ENCODE results near the gene AP1M2.
"Not testable (repeated sequence)": the region's sequence is repeated elsewhere in the genome, so short reads cannot be mapped to it uniquely, and the experiment has no call there.

Gene AP1M2

DNA sequence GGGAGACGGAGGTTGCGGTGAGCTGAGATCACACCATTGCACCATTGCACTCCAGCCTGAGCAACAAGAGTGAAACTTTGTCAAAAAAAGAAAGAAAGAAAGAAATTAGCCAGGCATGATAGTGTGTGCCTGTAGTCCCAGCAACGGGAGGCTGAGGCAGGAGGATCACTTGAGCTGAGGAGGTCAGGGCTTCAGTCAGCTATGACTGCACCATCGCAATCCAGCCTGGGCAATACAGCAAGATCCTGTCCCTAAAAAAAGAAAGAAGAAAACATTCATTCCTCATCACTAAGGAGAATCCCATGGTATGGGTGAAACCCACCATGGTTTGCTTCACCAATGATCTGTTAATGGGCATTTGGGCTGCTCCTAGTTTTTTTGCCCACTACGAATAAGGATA lies 13.0 kb upstream of the AP1M2 start:
- DNase-seq: no peak

DNA sequence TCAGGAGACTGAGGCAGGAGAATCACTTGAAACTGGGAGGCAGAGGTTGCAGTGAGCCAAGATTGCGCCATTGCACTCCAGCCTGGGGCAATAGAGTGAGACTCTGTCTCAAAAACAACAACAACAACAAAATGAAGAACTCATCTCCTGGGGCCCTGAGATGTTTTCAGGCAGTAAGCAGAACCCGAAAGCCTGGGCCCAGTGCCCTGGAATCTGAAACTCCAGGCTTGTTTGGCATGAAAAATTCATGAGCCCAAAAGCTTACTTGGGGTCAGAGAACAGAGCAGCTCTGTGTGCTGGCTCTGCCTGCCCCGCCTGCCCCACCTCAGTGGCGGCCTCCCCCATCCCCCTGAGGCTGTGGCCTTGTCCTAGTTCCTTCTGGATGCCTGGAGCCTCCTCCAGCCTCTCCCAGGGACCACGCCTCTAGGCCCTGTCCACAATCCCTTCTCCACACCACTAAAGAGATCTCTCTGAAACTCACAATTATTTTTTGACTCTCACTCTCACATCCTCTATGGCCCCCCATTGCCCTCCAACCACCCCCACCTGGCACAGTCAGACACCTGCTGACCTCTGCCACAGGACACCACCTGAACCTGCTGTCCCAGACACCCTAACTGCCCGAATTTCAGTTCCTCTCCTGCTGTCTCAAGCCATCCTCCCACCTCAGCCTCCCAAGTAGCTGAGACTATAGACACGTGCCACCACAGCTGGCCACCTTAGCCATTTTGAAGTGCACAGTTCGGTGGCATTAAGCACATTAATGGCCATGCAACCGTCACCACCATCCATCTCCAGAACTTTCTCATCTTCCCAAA lies 6.9 kb upstream of the AP1M2 start:
- DNase-seq: no peak

DNA sequence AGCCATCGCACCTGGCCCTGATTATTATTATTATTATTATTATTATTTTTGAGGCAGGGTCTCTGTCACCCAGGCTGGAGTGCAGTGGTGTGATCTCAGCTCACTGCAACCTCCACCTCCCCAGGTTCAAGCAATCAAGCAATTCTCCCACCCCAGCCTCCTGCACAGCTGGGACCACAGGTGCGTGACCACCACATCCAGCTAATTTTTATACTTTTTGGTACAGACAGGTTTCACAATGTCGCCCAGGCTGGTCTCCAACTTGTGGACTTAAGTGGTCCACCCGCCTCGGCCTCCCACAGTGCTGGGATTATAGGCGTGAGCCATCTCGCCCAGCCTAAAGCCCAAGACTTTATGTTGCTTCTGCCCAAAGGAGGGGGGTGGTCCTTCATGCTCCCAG lies 6.0 kb upstream of the AP1M2 start:
- no peak for DNase-seq

DNA sequence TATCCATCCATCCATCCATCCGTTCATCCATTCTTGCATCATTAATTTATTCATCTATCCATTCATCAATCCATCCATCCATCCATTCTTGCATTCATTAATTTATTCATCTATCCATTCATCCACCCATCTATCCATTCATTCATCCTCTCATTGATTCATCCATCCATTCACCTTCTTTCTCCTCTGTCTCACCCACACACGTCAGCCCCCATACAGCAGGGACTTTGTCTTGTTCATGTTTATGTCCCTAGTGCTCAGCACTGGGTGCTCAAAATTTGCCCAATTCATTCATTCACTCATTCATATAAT lies 683 bp upstream of the AP1M2 start:
- DNase-seq: no peak

DNA sequence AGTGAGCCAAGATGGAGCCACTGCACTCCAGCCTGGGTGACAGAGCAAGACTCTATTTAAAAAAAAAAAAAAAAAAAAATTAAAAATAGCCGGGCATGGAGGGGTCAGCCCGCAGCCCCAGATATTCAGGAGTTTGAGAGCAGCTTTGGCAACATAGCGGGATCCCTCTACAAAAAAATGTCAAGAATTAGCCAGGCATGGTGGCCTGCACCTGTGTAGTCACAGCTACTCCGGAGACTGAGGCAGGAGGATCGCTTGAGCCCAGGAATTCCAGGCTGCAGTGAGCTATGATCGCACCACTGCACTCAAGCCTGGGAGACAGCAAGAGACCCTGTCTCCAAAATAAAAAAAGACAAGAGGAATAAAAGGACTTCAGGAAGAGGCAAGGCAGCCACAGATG lies 716 bp downstream of the AP1M2 start:
- DNase-seq: no peak

DNA sequence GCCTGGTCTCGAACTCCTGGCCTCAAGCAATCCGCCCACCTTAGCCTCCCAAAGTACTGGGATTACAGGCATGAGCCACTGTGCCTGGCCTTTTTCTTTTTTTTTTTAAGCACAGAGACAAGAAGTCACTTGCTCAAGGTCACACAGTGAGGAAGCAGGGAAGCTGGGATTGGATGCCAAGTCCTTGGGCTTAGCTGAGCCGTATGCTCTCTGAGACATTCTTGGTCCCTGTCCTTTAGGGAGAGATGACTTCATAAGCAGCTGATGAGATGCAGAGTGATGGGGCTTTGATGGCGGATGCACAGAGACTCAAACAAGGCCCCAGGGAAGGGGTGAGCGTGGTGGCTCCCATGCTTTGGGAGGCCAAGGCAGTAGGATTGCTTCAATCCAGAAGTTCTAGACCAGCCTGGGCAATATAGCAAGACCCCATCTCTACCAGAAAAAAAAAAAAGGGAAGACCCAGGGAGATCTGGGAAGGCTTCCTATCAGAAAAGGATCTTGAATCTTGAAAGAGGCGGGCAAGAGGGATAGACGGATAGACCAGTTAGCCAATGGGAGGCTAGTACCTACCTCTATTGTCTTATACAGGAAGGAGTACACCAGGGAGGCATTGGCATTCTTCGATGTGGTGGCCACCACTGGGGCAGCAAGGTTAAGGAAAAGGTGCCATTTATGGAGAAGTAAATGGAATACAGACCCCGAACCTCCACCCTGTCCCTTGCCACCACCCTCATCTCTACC lies 3.9 kb downstream of the AP1M2 start:
- no peak for DNase-seq

DNA sequence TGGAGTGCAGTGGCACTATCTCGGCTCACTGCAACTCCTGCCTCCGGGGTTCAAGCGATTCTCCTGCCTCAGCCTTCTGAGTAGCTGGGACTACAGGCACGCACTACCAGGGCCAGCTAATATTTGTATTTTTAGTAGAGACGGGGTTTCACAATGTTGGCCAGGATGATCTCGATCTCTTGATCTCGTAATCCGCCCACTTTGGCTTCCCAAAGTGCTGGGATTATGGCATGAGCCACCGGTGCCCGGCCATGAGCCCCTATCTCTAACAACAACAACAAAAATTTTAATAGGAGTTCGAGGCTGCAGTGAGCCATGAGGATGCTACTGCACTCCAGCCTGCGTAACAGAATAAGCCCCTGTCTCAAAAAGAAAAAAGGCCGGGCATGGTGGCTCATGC lies 5.0 kb downstream of the AP1M2 start:
- DNase-seq: no peak

DNA sequence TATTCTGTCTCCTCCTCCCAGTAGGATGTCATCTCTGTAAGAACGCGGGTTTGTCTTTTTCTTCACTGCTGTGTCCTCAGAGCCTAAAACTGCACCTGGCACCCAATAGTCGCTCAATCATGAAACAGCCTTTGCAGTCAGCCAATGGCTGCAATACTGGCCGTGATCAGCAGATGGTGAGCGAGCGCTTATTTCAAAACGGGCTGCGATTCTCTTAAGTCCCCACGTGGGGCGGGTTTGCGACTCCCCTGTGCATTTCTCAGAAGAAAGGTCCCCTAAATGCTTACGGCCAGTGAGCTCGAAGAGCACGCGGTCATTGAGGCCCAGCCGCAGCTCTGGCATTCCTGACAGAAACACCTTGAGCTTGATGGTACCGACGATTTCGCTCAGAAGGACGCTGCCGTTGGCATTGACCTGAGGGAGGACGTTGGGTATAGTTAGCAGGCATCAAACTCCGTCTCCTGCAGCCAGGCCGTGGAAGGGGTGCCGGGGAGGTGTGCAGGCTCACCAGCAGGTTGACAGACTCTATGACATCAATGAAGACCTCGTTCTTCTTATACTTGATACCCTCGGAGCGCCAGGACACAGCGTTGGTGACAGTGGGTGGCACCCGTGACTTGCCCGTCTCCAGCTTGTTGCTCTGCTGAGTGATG lies 6.0 kb downstream of the AP1M2 start:
- peak; percentile 73 to 91 (median 76) for DNase-seq

DNA sequence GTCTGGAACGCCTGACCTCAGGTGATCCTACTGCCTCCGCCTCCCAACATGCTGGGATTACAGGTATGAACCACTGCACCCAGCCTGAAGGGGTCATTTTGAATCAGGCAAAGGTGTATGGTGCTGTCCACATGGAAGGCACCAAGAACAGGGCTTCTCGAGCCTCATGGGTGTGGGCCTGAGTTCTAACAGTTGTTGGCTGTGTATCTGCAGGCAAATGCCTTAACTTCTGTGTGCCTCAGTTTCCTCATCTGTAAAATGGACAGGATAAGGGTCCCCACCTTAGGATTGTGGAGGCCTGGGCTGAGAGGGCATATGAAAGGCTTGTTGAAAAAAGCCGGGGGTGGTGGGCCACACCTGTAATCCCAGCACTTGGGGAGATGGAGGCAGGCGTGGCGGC lies 9.2 kb downstream of the AP1M2 start:
- DNase-seq: no peak

DNA sequence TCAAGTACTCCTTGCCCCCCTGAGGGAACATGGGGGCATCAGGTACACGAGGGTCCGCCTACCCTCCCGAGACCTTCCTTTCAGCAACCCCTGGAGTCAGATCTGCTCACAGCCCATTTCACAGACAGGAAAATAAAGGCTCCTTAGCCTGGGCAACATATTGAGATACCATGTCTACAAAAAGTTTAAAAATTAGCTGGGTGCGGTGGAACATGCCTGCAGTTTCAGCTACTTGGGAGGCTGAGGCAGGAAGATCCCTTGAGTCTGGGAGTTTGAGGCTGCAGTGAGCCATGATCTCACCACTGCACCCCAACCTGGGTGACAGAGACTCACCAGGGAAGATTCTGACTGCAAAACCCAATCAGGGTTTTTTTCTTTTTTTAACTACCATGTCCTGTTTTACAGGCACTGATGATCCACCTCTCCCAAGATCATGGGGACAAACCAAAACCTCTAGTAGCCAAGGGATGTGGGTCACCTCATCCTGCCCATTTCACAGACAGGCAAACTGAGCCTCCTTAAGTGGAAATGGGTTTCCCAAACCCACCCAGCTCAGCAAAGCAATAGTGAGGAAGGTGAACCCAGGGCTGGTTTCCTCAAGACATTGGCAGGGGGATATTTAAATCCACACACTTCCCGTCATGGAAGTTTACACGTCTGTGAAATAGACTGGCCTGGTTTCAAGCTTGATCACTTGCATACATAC lies 11.9 kb downstream of the AP1M2 start:
- DNase-seq: no peak

DNA sequence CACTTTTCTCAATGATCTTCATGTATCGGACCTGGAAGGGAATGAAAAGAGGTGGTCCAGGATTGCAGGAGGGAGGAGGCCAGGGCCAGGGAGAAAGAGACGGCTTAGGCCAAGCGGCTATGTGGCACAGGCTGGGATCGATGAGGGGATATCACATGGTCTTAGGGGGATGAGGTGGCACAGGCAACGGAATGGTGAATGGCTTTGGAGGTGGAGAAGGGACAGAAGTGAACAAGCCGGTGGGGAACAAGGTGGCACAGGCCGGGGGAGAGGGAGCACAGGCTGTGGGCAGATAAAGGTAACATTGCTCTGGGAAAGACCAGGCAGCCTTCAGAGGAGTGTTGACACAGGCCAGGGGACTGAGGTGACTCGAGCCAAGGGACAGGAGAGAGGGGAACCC lies 12.7 kb downstream of the AP1M2 start:
- DNase-seq: no peak

DNA sequence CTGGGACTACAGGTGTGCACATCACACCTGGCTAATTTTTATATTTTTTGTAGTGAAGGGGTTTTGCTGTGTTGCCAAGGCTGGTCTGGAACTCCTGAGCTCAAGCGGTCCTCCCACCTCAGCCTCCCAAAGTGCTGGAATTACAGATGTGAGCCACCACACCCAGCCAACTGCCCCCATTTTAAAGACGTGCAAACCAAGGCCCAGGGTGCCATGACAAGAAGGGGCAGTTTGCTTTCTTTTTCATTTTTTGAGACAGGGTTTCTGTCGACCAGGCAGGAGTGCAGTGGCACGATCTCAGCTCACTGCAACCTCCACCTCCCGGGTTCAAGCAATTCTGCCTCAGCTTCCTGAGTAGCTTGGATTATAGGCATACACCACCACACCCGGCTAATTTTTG lies 13.3 kb downstream of the AP1M2 start:
- not testable (repeated sequence) for DNase-seq

DNA sequence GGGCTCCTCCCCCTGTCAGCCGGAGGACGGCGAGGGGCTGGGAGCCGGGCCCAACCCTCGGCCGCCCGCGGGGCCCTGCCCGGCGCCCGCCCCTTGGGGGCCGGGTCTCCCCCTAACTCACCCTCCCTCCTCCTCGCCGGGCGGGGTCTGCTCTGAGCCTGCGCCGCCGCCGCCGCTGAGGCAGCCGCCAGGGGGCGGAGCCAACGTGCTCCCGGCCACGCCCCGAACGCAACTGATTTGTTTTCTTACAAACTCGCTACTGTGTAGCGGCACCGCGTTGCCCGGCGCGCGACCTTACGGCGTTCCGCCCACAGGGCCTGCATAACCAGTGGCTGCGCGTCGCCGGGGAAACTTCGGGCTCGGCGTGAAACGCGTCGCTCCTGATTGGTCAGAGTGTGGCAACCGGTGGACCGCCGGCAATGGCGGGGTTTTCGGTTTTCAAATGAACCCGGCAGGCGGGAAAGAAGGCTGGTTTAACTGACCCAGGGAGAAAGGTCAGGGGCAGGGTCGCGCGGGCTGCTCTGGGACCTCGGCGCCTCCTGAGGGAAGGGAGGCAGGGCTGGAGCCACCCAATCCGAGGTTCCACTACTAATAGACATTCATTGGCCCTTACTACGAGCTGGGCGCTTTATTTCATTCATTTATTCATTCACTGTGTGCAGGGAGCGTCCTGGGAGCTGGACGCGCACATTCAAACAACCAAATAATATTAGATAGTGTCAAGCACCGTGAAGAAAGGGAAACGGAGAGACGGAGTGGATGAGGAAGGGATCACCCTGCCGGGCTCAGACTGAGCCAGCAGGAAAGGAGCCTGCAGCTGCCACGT lies 18.1 kb downstream of the AP1M2 start, which contains the start of gene CDKN2D:
CDKN2D (minus strand) TSS at position 154 of the 826 bp plus-strand sequence. CDS start 326 bp downstream, outside the sequence.
- DNase-seq: peak; percentile 98 to 100 (median 99)

DNA sequence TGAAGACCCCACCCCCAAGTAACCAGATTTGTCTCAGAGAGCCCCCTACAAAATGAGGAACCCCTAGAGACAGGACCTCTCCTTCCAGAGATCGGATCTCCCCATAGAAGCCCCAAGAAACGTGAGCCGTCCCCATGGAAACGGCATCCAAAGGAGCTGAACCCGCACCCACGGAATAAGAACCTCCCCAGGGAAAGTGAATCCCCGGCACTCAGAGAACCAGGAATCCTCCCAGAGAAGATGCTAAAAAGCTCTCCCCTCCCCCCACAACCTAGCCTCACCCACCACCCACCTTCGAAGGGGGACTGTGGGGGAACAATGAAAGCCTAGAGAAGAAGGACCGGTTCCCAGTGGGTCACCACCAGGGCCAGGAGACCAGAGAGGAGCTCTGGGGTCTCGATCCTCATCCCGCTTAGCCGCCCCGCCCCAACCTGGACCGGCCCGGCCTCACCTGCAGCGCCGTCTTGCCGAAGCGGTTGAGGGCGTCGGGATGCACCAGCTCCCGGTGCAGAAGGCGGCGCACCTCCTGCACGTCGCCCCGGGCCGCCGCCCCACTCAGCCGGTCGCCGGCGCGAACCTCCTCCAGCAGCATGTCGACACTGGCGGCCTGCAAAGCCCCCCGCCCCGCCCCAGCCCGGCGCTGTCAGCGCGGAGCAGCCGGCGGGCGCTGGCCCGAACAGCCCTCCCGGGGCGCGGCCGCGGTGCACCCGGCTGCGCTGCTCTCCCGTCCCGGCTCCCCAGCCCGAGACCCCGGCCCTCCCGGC lies 18.9 kb downstream of the AP1M2 start:
- DNase-seq: peak in 3 of 4 experiments; percentile 55 to 74 (median 72)

DNA sequence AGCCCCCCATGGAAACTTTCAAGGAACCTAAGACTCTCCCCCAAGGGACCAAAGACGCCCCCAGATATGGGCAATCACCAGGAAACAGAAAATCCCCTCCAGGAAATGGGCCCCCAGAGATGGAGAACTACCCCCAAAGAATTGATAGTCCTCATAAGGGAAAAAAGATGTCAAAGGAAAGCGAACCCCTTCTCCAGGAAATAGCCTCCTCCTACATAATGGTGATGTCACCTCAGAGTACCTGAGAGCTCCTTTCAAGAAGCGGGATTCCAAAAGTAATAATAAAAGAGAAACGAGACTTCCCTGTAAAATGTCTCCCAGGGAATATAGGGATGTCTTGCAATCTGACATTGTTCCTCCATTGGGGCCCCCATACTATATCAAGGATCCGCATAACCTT lies 19.5 kb downstream of the AP1M2 start:
- DNase-seq: no peak

DNA sequence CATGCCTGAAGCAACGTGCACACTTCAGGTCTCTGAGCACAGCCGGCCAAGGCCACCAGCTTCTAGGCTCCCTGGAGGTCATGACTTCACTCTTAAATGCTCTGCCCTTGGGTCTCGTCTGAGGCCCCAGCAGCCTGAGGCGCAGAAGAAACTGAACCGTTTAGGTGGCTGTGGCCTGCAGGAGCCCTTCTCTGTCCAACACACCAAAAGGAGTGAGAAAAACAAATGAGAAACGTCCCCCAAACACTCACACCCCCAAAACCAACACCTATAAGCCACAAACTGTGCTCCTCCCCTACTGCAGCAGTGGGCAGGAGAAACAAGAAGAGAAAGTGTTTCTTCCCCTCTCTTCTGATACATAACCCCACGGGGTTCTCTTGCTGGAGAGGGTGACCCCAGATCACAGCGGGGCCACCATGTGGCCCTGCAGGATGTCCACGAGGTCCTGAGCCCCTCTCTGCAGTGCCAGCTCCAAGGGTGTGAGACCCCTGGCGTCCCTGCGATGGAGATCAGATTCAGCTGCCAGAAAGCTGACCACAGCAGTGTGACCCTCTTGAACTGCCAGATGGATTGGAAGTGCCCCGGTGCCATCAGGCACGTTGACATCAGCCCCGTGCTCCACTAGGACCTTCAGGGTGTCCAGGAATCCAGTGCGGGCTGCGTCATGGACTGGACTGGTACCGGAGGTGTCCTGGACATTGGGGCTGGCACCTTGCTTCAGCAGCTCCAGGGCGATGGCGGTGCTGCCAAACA lies 20.3 kb downstream of the AP1M2 start:
- no peak for DNase-seq

DNA sequence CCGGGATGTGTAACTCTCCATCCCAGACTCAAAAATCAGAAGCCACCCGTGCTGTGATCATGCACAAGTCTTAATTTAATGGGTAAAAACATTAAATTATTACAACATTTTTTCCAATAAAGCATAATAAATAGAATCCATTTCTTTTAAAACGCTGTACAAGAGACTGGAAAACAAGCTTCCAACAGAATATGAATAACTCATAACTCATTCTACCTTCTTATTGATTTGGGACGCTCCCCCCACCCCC lies 20.8 kb downstream of the AP1M2 start:
- DNase-seq: no peak

DNA sequence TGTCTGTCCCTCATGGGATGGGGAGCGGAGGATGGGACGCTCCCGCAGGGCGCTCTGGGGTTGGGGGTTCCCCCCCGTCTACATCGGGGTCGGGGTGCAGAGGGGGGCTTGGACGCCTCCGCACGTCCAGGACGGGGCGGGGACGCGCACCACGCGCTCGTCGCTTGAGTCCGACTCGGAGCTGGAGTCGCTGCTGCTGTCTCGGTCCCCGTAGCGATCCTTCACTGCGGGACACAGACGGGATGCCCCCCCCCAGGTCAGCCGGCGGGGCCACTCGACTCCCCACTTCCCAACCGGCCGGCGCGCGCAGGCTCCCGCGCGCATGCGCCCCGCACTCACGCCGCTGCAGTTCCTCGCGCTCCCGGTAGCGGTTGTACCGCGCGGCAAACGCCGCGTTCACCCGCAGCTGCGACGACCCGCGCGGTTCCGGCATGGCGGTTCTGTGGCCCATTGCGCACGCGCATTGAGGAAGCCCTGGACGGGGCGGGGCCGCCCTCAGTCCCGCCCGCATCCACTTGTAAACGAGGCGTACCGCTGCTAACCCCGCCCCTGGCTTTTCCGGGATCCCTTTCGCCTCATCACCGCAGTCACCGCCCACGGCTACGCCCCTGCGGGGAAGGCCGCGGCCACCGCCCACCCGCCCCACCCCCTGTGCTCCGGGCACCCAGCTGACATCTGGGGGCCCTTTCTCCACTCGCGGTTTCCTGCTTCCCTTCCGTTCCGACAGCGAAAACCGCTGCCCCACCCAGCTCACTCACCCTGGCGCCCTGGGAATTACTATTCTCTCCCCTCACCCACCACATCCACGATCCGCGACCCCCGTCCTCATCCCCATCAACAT lies 21.3 kb downstream of the AP1M2 start, which contains the start of gene KRI1:
KRI1 (minus strand) TSS at position 444 of the 841 bp plus-strand sequence; CDS start at position 433, 11 bp downstream.
- peak; percentile 92 to 99 (median 95) for DNase-seq

DNA sequence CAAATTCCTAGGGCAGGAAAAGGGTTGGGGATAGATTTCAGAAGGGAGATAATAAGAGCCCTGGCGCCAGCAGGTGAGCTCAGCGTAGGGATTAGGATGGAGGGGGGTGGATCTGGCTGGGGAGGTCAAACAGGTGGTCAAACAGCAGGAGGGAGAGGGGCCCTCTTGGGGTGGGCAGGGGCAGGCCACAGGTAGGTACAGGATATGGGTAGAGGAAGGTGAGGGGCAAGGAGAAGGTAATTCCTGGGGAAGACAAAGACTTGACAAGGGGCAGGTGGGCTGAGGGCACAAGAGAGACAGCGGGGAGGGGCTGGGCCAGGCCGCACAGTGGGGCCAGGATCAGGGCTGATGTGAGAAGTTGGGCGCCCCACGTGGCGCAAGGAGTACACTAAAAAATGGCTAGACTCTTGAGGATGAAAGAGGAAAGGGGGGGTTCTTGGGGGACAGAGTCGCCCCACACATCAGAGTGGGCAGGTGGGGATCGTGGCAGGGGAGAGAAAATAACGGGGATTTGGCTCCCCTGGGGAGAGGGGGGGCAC lies 22.0 kb downstream of the AP1M2 start:
- peak in 2 of 4 experiments; percentile 20 to 32 for DNase-seq

DNA sequence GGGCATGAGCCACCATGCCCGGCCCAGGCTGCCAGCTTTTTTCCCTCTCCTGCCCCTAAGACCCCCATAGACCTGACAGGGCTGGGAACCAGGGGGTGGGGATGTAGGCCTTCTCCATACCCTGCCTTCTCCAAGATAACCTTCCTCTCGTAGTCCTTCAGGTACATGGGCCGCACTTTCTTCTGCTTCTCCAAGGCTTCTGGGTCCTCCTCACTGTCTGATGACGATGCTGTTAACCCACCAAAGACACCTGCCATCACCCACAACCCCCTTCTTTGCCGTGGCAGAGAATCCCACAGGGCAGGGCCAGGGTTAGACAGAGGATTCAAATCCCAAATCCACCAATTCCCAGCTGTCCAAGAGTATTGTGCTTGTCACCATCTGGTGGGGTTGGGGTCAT lies 24.5 kb downstream of the AP1M2 start:
- no peak for DNase-seq
